Stimulated activated CD4-positive, alpha-beta T cell treated with anti-CD3 and anti-CD28 coated beads, Interleukin-4, amount 100 ng/mL, for 24 hours (primary cell): ENCODE data around the gene MYOM3.

Experiments used
- DNase-seq: peaks from one replicate; pipeline ENCODE4 v3.0.0-alpha.2; 2020

MYOM3 gene

GRCh38 chr1:24111996-24112779 is at the start of gene MYOM3:
TSS of gene MYOM3 (minus strand) at chr1:24112135. CDS start at chr1:24108636, 3,499 bp downstream.
- peak; percentile 46 for DNase-seq

GRCh38 chr1:24161270-24161669 is 49.3 kb upstream of the MYOM3 start:
- DNase-seq, result no peak

- DNase-seq, result no peak
Measured at GRCh38 chr1:24159366-24159765, 47.4 kb upstream of the MYOM3 start.

- no peak for DNase-seq
Measured at GRCh38 chr1:24157918-24158481, 46.1 kb upstream of the MYOM3 start.

GRCh38 chr1:24156542-24157260 is 44.8 kb upstream of the MYOM3 start:
- no peak for DNase-seq

- DNase-seq, result no peak
Measured at GRCh38 chr1:24155011-24155782, 43.3 kb upstream of the MYOM3 start.

- DNase-seq, result no peak
Measured at GRCh38 chr1:24154215-24154614, 42.3 kb upstream of the MYOM3 start.

- DNase-seq, result no peak
Measured at GRCh38 chr1:24152631-24153494, 40.9 kb upstream of the MYOM3 start.

GRCh38 chr1:24151175-24151533 is 39.2 kb upstream of the MYOM3 start:
- no peak for DNase-seq

GRCh38 chr1:24150234-24151174 is 38.6 kb upstream of the MYOM3 start:
- DNase-seq, result peak; percentile 92

GRCh38 chr1:24149866-24150233 is 37.9 kb upstream of the MYOM3 start:
- DNase-seq, result peak; percentile 68

- no peak for DNase-seq
Measured at GRCh38 chr1:24147816-24148215, 35.9 kb upstream of the MYOM3 start.

- no peak for DNase-seq
Measured at GRCh38 chr1:24147194-24147593, 35.3 kb upstream of the MYOM3 start.

GRCh38 chr1:24142546-24143534 is 30.9 kb upstream of the MYOM3 start, which contains the start of gene IL22RA1:
TSS of gene IL22RA1 (minus strand) at chr1:24143140. CDS start at chr1:24143082, 58 bp downstream.
- no peak for DNase-seq

GRCh38 chr1:24141311-24141997 is 29.5 kb upstream of the MYOM3 start:
- DNase-seq, result no peak

- DNase-seq, result no peak
Measured at GRCh38 chr1:24140741-24141181, 28.8 kb upstream of the MYOM3 start.

GRCh38 chr1:24139841-24140425 is 28.0 kb upstream of the MYOM3 start:
- no peak for DNase-seq

- no peak for DNase-seq
Measured at GRCh38 chr1:24139222-24139489, 27.2 kb upstream of the MYOM3 start.
